Activated B cell treated with CpG ODN at 0.5 μM for 24 hours (primary cell): Measurements from ENCODE around the gene RCAN3. TPM values are rescaled to one million over a fixed set of nuclear protein-coding genes. Genes with fewer than 3 reads are reported as not detected.
A peak's percentile ranks its signal among the peaks of the same experiment; 100 is the strongest.

ENCODE experiments used
- ATAC-seq: fragments of 200-7000 bp; cut with Tn5 transposase; one replicate; pipeline ENCODE4 v1.10.0; 2021; ENCODE audit warnings: low read depth, mild to moderate bottlenecking, moderate library complexity
- CTCF ChIA-PET: fragments of 350-600 bp; sonication (Branson Sonifier 250); formaldehyde crosslinking; loops from one replicate; lab custom pipeline; 2021; ENCODE audit warnings: antibody characterized with exemption; lab: Charles Lee
- POLR2A ChIA-PET: fragments of 350-600 bp; sonication (Branson Sonifier 250); formaldehyde crosslinking; loops from one replicate; lab custom pipeline; 2021; ENCODE audit warnings: antibody characterized with exemption; lab: Charles Lee
- DNase-seq: peaks from one replicate; pipeline ENCODE4 v3.0.0; 2022
- H3K27ac Mint-ChIP-seq: one replicate; pipeline ENCODE4 v1.8.0; 2020; ENCODE audit warnings: mixed read lengths
- H3K27me3 Mint-ChIP-seq: one replicate; pipeline ENCODE4 v1.8.0; 2021; ENCODE audit warnings: mixed read lengths
- H3K36me3 Mint-ChIP-seq: one replicate; pipeline ENCODE4 v1.8.0; 2021; ENCODE audit warnings: low read depth, mixed read lengths
- H3K4me1 Mint-ChIP-seq: one replicate; pipeline ENCODE4 v1.8.0; 2021; ENCODE audit warnings: mixed read lengths
- H3K4me3 Mint-ChIP-seq: one replicate; pipeline ENCODE4 v1.8.0; 2020; ENCODE audit warnings: mild to moderate bottlenecking, mixed read lengths
- H3K9me3 Mint-ChIP-seq: one replicate; pipeline ENCODE4 v1.8.0; 2020; ENCODE audit warnings: mixed read lengths
- intact Hi-C: fragments of 100-400 bp; cut with micrococcal nuclease; formaldehyde crosslinking; loops from one replicate; pipeline ENCODE4 v1.15.1; 2024
- total RNA-seq: library from RNA; stranded (reverse); gene quantifications from 2 replicates; pipeline ENCODE4 v1.2.3, GENCODE V29; 2022
- TF ChIP-seq, protein P1 (sequence below): fragments of 200-600 bp; IDR thresholded peaks from one replicate; pipeline ENCODE4 v1.8.0; 2022; ENCODE audit warnings: antibody characterized with exemption, mild to moderate bottlenecking

The RCAN3 gene
- total RNA-seq, 1 donor from 2014 or later = 23.6 TPM

DNA sequence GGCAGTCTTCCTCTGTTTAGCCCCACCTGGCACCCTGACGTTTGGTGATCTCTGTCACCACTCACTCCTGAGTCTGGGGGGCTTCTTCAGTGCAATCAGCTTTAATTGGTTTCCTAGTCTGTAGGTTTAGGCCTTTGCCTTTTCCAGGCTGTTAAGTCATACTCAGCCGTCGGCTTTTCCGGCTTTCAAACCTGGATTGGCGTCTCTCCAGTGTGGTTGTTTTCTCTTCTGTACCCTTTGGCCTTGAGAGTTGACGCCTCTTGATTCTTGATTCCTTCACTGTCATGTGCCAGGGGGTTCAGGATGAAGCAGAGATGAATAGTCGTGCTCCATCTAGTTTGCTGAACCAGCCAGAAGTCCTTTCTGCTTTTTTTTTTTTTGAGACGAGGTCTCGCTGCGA is 78.1 kb downstream of the RCAN3 start:
- H3K4me3 Mint-ChIP-seq = no peak overlapping the region
- H3K27me3 Mint-ChIP-seq = peaks cover 5% of the 10 kb centered on the region
- ATAC-seq (no peak), DNase-seq (no peak)
- TF ChIP-seq, protein P1, sequence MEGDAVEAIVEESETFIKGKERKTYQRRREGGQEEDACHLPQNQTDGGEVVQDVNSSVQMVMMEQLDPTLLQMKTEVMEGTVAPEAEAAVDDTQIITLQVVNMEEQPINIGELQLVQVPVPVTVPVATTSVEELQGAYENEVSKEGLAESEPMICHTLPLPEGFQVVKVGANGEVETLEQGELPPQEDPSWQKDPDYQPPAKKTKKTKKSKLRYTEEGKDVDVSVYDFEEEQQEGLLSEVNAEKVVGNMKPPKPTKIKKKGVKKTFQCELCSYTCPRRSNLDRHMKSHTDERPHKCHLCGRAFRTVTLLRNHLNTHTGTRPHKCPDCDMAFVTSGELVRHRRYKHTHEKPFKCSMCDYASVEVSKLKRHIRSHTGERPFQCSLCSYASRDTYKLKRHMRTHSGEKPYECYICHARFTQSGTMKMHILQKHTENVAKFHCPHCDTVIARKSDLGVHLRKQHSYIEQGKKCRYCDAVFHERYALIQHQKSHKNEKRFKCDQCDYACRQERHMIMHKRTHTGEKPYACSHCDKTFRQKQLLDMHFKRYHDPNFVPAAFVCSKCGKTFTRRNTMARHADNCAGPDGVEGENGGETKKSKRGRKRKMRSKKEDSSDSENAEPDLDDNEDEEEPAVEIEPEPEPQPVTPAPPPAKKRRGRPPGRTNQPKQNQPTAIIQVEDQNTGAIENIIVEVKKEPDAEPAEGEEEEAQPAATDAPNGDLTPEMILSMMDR = no peak
- ChIA-PET POLR2A (no interaction called here), CTCF (no interaction called here)
- peaks cover 3% of the 10 kb centered on the region for H3K9me3 Mint-ChIP-seq
- H3K36me3 Mint-ChIP-seq = no peaks in the 10 kb centered on the region
- H3K27ac Mint-ChIP-seq = no peak overlapping the region
- no peaks in the 10 kb centered on the region for H3K4me1 Mint-ChIP-seq
- intact Hi-C loops = no loop called here

DNA sequence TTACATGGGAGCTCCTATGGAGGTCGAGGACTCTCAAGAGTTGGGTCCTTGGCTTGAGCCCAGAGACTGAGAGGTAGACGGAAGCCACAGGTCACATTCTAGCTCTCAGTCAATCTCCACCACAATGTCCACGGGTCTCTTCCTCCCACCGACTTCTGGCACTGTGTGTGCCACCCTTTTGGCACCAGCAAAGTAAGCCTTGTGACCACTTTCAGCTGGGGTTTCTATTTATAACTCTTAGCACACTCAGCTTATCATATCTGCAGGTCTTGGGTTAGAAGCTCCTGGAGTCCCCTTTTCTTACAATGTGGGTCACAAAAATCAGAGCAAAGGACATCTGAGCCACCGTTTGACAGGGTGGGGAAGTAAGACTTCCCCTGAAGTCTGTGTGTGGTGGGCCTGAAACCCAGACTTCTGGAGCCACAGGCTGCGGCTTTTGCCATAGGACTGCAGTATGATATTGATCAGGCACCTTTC is 81.6 kb downstream of the RCAN3 start:
- no peak overlapping the region for H3K4me3 Mint-ChIP-seq
- no peak for DNase-seq
- H3K27me3 Mint-ChIP-seq = peaks cover 5% of the 10 kb centered on the region
- POLR2A ChIA-PET = no interaction called here
- peaks cover 4% of the 10 kb centered on the region for H3K4me1 Mint-ChIP-seq
- H3K9me3 Mint-ChIP-seq = peaks cover 1% of the 10 kb centered on the region
- H3K27ac Mint-ChIP-seq = no peak overlapping the region
- intact Hi-C loops = no loop called here
- ATAC-seq = no peak
- CTCF ChIA-PET = interaction anchor here (0.6 to 1.1 kb wide), 2 partner anchors 192 to 957 kb away, joined by 3 to 4 read pairs; no protein-coding TSS in a partner anchor
- TF ChIP-seq, protein P1 = no peak
- H3K36me3 Mint-ChIP-seq = no peaks in the 10 kb centered on the region

DNA sequence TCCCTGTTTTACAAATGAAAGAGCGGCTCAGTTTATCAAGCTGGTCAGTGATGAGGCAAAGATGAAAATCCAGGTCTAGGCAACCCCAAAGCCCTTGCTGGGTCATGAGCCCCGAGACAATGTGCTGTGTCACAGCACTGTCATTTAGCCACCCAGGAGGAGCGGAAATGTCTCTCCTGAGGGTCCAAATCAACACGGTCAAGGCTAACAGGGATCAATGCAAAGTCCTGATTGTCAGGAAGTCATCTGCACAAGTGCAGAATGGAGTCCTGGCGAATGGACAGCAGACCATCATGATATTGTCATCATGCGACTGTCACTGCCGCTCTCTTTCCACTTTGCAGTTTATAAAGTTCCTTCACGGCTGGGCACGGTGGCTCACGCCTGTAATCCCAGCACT is 83.5 kb downstream of the RCAN3 start:
- TF ChIP-seq, protein P1 = no peak
- no peak for DNase-seq
- no peak for ATAC-seq
- intact Hi-C loops = loop anchor here (2.0 to 5.0 kb wide), 3 partner anchors 49 to 435 kb away; no protein-coding TSS in a partner anchor
- ChIA-PET POLR2A (interaction anchor here (0.7 to 2.0 kb wide), 4 partner anchors 51 to 582 kb away, joined by 3 to 14 read pairs (median 6); partner anchors contain the start of gene NIPAL3), CTCF (interaction anchor here (0.8 to 4.0 kb wide), 12 partner anchors 13 to 515 kb away, joined by 3 to 64 read pairs (median 6); partner anchors contain the start of genes NIPAL3, RCAN3 and STPG1)
- H3K27me3 Mint-ChIP-seq = peaks cover 5% of the 10 kb centered on the region
- no peak overlapping the region for H3K4me3 Mint-ChIP-seq
- peaks cover 4% of the 10 kb centered on the region for H3K4me1 Mint-ChIP-seq
- no peaks in the 10 kb centered on the region for H3K36me3 Mint-ChIP-seq
- H3K27ac Mint-ChIP-seq = no peak overlapping the region
- H3K9me3 Mint-ChIP-seq = no peaks in the 10 kb centered on the region

DNA sequence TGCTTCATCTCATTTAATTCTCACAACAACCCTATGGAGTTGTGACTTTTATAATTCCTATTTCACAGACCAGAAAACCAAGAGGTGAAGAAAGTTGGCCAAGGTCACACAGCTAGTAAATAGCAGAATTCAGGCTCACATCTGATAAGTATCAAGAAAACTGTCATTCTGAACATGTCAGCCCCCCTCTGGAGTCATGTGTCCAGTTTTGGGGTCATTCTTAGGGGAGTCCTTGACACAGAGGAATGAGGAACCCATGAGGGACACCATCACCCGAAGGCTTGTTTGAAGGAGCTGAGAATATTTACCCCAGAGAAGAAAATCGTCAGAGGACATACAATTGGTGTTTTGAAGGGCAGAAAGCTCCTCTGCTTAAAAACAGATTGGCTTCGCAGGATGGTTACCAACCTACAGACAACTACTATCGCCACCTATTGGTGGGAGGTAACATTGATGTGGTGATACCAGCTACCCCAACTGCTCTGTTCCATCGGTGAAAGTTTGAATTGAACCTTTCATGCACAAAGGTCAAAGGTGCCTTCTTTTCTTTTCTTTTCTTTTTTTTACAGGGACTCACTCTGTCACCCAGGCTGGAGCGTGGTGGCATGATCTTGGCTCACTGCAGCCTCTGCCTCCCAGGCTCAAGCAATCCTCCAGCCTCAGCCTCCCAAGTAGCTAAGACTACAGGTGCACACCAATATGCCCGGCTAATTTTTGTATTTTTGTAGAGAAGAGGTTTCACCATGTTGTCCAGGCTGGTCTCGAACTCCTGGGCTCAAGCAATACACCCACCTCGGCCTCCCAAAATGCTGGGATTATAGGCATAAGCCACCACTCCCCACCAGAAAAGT is 84.6 kb downstream of the RCAN3 start:
- CTCF ChIA-PET = interaction anchor here (0.6 to 4.0 kb wide), 48 partner anchors 14 to 516 kb away, joined by 3 to 74 read pairs (median 4); partner anchors contain the start of genes NIPAL3, RCAN3 and STPG1
- no peaks in the 10 kb centered on the region for H3K9me3 Mint-ChIP-seq
- ATAC-seq (peak; percentile 96), DNase-seq (no peak)
- H3K36me3 Mint-ChIP-seq = no peaks in the 10 kb centered on the region
- no peak overlapping the region for H3K4me3 Mint-ChIP-seq
- TF ChIP-seq, protein P1 = no peak
- no peak overlapping the region for H3K27ac Mint-ChIP-seq
- intact Hi-C loops = loop anchor here (1.0 to 5.0 kb wide), 8 partner anchors 48 to 517 kb away; partner anchors contain the start of gene NIPAL3
- H3K27me3 Mint-ChIP-seq = peaks cover 5% of the 10 kb centered on the region
- POLR2A ChIA-PET = interaction anchor here (0.5 to 2.0 kb wide), 8 partner anchors 49 to 388 kb away, joined by 3 to 14 read pairs (median 5); partner anchors contain the start of genes NIPAL3 and RCAN3
- peaks cover 4% of the 10 kb centered on the region for H3K4me1 Mint-ChIP-seq

DNA sequence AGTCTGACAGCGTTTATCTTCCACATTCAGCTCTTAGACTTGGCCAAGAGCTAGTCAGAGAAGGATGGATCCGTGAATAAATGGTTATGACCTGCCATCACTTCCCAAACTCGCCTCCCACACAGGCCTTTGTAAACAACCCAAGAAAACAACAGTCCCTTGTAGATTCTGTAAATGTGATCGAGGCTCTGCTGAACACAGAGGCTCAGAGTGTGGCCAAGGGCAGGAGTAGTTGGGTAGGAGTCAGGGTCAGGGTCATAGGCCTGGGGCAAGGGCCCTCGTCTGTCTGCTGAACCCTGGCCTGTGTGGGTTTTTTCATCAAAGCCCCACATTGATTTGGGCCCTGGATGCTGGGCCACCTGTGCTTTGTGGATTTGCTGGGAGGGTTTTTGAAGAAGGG is 85.9 kb downstream of the RCAN3 start:
- no peak for ATAC-seq
- no peak for DNase-seq
- H3K4me1 Mint-ChIP-seq = peaks cover 4% of the 10 kb centered on the region
- H3K36me3 Mint-ChIP-seq = no peaks in the 10 kb centered on the region
- intact Hi-C loops = loop anchor here (5.0 kb wide), 1 partner anchor 51 kb away; no protein-coding TSS in a partner anchor
- no peaks in the 10 kb centered on the region for H3K9me3 Mint-ChIP-seq
- peaks cover 5% of the 10 kb centered on the region for H3K27me3 Mint-ChIP-seq
- no peak overlapping the region for H3K4me3 Mint-ChIP-seq
- H3K27ac Mint-ChIP-seq = no peak overlapping the region
- ChIA-PET POLR2A (no interaction called here), CTCF (interaction anchor here (1.9 to 4.0 kb wide), 5 partner anchors 60 to 389 kb away, joined by 7 to 74 read pairs (median 50); partner anchors contain the start of gene NIPAL3)
- TF ChIP-seq, protein P1 = no peak
